Esophagus squamous epithelium (tissue), 4 donors: Measurements from ENCODE around the gene CASS4.
"Not testable (repeated sequence)": the region's sequence is repeated elsewhere in the genome, so short reads cannot be mapped to it uniquely, and the experiment has no call there.

Source experiments
- POLR2A ChIP-seq, 4 donors: fragments of 450-650 bp; IDR thresholded peaks; one replicate each; pipeline ENCODE4 v1.6.1; 2017; ENCODE audit warnings: antibody characterized with exemption in 4 of 4, mild to moderate bottlenecking in 4 of 4, moderate library complexity in 3 of 4
- TF ChIP-seq, protein P1 (sequence below), 6 experiments: fragments of 450-650 bp in 4 of 6; fragments of 200-600 bp in 2 of 6; sonication (generic) in 2 of 6; IDR thresholded peaks; one replicate each; pipeline ENCODE4 v1.5.1; 2016 to 2019; ENCODE audit warnings: antibody characterized with exemption in 6 of 6, mild to moderate bottlenecking in 4 of 6, moderate library complexity in 4 of 6

DNA sequence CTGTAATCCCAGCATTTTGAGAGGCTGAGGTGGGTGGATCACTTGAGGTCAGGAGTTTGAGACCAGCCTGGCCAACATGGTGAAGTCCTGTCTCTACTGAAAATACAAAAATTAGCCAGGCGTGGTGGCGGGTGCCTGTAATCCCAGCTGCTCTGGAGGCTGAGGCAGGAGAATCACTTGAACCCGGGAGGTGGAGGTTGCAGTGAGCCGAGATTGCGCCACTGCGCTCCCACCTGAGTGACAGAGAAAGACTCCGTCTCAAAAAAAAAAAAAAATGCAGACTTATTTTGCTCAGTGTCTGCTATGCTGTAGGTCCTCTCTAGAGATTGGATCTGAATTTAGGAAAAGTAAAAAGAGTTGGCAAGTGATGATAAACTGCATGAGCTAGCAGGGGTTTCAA lies 773 bp upstream of the CASS4 start:
- TF ChIP-seq, protein P1, sequence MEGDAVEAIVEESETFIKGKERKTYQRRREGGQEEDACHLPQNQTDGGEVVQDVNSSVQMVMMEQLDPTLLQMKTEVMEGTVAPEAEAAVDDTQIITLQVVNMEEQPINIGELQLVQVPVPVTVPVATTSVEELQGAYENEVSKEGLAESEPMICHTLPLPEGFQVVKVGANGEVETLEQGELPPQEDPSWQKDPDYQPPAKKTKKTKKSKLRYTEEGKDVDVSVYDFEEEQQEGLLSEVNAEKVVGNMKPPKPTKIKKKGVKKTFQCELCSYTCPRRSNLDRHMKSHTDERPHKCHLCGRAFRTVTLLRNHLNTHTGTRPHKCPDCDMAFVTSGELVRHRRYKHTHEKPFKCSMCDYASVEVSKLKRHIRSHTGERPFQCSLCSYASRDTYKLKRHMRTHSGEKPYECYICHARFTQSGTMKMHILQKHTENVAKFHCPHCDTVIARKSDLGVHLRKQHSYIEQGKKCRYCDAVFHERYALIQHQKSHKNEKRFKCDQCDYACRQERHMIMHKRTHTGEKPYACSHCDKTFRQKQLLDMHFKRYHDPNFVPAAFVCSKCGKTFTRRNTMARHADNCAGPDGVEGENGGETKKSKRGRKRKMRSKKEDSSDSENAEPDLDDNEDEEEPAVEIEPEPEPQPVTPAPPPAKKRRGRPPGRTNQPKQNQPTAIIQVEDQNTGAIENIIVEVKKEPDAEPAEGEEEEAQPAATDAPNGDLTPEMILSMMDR (IDR thresholded peaks at IDR 0.05), result not testable (repeated sequence)
- TF ChIP-seq POLR2A (IDR thresholded peaks at IDR 0.05), result not testable (repeated sequence)
